Measurements from ENCODE around the gene VSTM5. TPM values are rescaled to one million over a fixed set of nuclear protein-coding genes. Genes with fewer than 3 reads are reported as not detected.
A peak's percentile ranks its signal among the peaks of the same experiment; 100 is the strongest.

The VSTM5 gene
- not detected for total RNA-seq
- total RNA-seq (2013): not detected

DNA sequence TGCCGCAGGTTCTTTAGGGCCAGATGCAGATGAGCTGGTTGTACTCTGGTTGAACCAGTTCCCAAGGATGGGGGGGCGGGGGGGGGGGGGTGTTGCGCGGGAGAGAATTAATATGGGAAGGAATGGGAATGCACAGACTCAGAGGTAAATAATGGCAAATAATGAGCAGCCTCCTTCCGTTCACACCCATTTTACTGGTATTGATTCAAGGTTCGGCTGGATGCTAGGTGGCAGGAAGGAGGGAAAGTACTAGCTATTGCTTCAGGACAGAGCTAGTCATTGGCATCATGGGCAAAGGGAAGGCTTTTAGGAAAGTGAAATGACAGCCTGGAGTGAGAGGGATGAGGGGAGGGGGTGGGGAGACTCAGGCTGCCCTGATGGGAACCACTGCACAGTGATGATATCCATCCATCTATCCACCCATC lies at the start of gene VSTM5:
Gene VSTM5 (minus strand): TSS at position 25 of the 425 bp plus-strand sequence. CDS start 116 bp downstream, outside the sequence.
- no peaks in the 10 kb centered on the region for H3K36me3 ChIP-seq (ENCODE audit: control insufficient read depth, insufficient read depth, low read length)
- intact Hi-C loops (cut with micrococcal nuclease): no loop called here
- no peak within 1 kb of the TSS for H3K4me3 ChIP-seq (ENCODE audit: low read length)
- TF ChIP-seq CTCF (IDR thresholded peaks at IDR 0.05): no peak
- H3K4me1 Mint-ChIP-seq: no peaks in the 10 kb centered on the region
- WGBS (ENCODE audit: insufficient coverage): 42% methylated on average over 4 of the region's 6 CpGs
- H3K27ac Mint-ChIP-seq: no peak within 1 kb of the TSS
- H3K36me3 Mint-ChIP-seq: no peaks in the 10 kb centered on the region
- no peak for ATAC-seq
- no peak within 1 kb of the TSS for H3K27ac ChIP-seq (ENCODE audit: low read length)
- no peaks in the 10 kb centered on the region for H3K4me1 ChIP-seq (ENCODE audit: control insufficient read depth, insufficient read depth, low read length)
- H3K27me3 Mint-ChIP-seq (ENCODE audit: low read depth in 2 of 2): peaks cover 16 to 19% of the 10 kb centered on the region in 2 donors
- H3K9me3 Mint-ChIP-seq: no peaks in the 10 kb centered on the region
- H3K9me3 ChIP-seq (ENCODE audit: control insufficient read depth, insufficient read depth, low read length): no peaks in the 10 kb centered on the region
- no peak for DNase-seq
- H3K4me3 Mint-ChIP-seq: no peak within 1 kb of the TSS
- peaks cover 7% of the 10 kb centered on the region for H3K27me3 ChIP-seq (ENCODE audit: control insufficient read depth, insufficient read depth, low read length)

DNA sequence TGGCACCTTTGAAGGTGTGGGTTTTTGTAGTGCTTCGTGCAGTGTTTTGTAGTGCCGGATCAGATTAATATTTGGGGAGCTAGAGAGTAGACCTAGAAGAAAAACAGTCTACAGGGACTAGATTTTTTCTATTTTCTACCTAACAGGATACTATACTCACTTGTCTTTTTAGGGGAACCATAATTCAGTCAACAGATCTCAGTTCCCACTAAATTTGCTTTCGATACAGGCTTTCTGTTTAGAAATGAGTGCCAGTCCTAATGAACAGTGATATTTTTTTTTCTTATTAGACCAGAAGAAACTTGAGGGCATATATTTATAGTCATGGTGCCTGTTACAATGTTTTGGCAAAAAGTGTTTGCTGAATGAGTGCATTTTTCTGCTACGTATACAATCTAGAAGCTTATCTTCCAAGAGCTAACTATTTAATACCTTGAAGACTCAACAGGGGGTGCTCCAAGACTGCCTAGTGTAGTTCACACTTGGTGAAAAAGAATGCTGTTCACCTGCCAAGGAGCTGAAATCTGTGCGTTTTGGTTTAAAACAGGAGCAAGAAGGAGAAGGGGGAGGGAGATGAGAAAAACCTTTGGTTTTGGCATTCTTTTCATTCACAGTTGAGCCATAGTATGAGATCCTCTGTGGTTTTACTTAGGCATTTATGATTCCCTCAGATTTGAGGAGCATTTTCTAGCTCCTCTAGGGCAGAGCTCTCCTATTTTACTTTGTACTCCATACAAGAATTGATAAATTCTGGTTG lies 44.9 kb upstream of the VSTM5 start:
- Mint-ChIP-seq H3K27me3 (ENCODE audit: low read depth in 2 of 2) (peaks cover 18 to 45% of the 10 kb centered on the region in 2 donors), H3K4me3 (no peak overlapping the region), H3K27ac (no peak overlapping the region), H3K9me3 (no peaks in the 10 kb centered on the region), H3K4me1 (no peaks in the 10 kb centered on the region), H3K36me3 (no peaks in the 10 kb centered on the region)
- Histone ChIP-seq H3K27me3 (ENCODE audit: control insufficient read depth, insufficient read depth, low read length) (no peaks in the 10 kb centered on the region), H3K4me3 (ENCODE audit: low read length) (no peak overlapping the region), H3K36me3 (ENCODE audit: control insufficient read depth, insufficient read depth, low read length) (no peaks in the 10 kb centered on the region), H3K27ac (ENCODE audit: low read length) (no peak overlapping the region), H3K9me3 (ENCODE audit: control insufficient read depth, insufficient read depth, low read length) (no peaks in the 10 kb centered on the region), H3K4me1 (ENCODE audit: control insufficient read depth, insufficient read depth, low read length) (no peaks in the 10 kb centered on the region)
- DNase-seq: peak in 1 of 2 donors; percentile 60
- WGBS (ENCODE audit: insufficient coverage): 30% methylated on average over 3 of the region's 5 CpGs
- peak in 1 of 3 donors; percentile 49 for ATAC-seq
- TF ChIP-seq CTCF (IDR thresholded peaks at IDR 0.05): no peak
- intact Hi-C loops (cut with micrococcal nuclease): loop anchor here (2.0 kb wide), 1 partner anchor 610 kb away; no protein-coding TSS in a partner anchor

GRCh38 chr11:93890391-93891051 lies 40.1 kb upstream of the VSTM5 start:
- no peaks in the 10 kb centered on the region for H3K4me1 ChIP-seq (ENCODE audit: control insufficient read depth, insufficient read depth, low read length)
- no peak for TF ChIP-seq CTCF (IDR thresholded peaks at IDR 0.05)
- H3K4me3 ChIP-seq (ENCODE audit: low read length): no peak overlapping the region
- Mint-ChIP-seq H3K36me3 (no peaks in the 10 kb centered on the region), H3K4me1 (no peaks in the 10 kb centered on the region), H3K4me3 (no peak overlapping the region), H3K9me3 (no peaks in the 10 kb centered on the region), H3K27ac (no peak overlapping the region), H3K27me3 (ENCODE audit: low read depth in 2 of 2) (peaks cover 15 to 29% of the 10 kb centered on the region in 2 donors)
- ATAC-seq: no peak
- H3K36me3 ChIP-seq (ENCODE audit: control insufficient read depth, insufficient read depth, low read length): no peaks in the 10 kb centered on the region
- intact Hi-C loops (cut with micrococcal nuclease): no loop called here
- 81% methylated on average over 3 of the region's 3 CpGs for WGBS (ENCODE audit: insufficient coverage)
- no peak for DNase-seq
- H3K27me3 ChIP-seq (ENCODE audit: control insufficient read depth, insufficient read depth, low read length): no peaks in the 10 kb centered on the region
- H3K9me3 ChIP-seq (ENCODE audit: control insufficient read depth, insufficient read depth, low read length): no peaks in the 10 kb centered on the region
- H3K27ac ChIP-seq (ENCODE audit: low read length): no peak overlapping the region
